ENCODE data around the gene POU2AF2.

POU2AF2 gene

GRCh38 chr11:111324277-111324720 lies 78.8 kb downstream of the POU2AF2 start:
- no peak for TF ChIP-seq FOXP2 (optimal IDR thresholded peaks at IDR 0.05; ENCODE audit: borderline replicate concordance, extremely low read depth, extremely low read length, insufficient read depth)

DNA sequence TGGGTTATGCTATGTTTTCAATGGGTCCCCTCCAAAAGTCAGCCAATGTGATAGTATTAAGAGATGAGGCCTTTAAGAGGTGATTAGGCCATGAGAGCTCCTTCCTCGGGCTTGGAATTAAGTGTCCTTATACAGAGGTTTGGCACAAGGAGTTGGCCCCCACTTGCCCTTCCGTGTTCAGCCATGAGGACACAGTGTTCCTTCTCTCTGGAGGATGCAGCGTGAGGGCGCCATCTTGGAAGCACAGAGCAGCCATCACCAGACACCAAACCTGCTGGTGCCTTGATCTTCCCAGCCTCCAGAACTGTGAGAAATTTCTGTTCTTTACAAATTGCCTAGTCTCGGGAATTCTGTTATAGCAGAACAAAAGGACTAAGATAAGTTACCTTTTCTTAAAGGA lies 79.7 kb downstream of the POU2AF2 start:
- no peak for TF ChIP-seq POLR2AphosphoS5 (IDR thresholded peaks at IDR 0.05; ENCODE audit: low read depth, low read length)
- no peak for TF ChIP-seq SIN3A (IDR thresholded peaks at IDR 0.05; ENCODE audit: borderline replicate concordance, insufficient read depth, low read length)
- TF ChIP-seq FOXP2 (optimal IDR thresholded peaks at IDR 0.05; ENCODE audit: borderline replicate concordance, extremely low read depth, extremely low read length, insufficient read depth): no peak
- TF ChIP-seq REST (IDR thresholded peaks at IDR 0.05; ENCODE audit: insufficient read depth in 1 of 2, low read depth in 2 of 2, low read length in 2 of 2): no peak

GRCh38 chr11:111326824-111327223 lies 81.3 kb downstream of the POU2AF2 start:
- TF ChIP-seq FOXP2 (optimal IDR thresholded peaks at IDR 0.05; ENCODE audit: borderline replicate concordance, extremely low read depth, extremely low read length, insufficient read depth) (no peak), TAF1 (IDR thresholded peaks at IDR 0.05; ENCODE audit: borderline replicate concordance, insufficient read depth, low read length) (no peak), SIN3A (IDR thresholded peaks at IDR 0.05; ENCODE audit: borderline replicate concordance, insufficient read depth, low read length) (no peak), REST (IDR thresholded peaks at IDR 0.05; ENCODE audit: insufficient read depth in 1 of 2, low read depth in 2 of 2, low read length in 2 of 2) (no peak), POLR2AphosphoS5 (IDR thresholded peaks at IDR 0.05; ENCODE audit: low read depth, low read length) (no peak)

GRCh38 chr11:111327908-111328624 lies 82.5 kb downstream of the POU2AF2 start:
- TF ChIP-seq FOXP2 (optimal IDR thresholded peaks at IDR 0.05; ENCODE audit: borderline replicate concordance, extremely low read depth, extremely low read length, insufficient read depth) (no peak), REST (IDR thresholded peaks at IDR 0.05; ENCODE audit: insufficient read depth in 1 of 2, low read depth in 2 of 2, low read length in 2 of 2) (no peak), SIN3A (IDR thresholded peaks at IDR 0.05; ENCODE audit: borderline replicate concordance, insufficient read depth, low read length) (no peak), TAF1 (IDR thresholded peaks at IDR 0.05; ENCODE audit: borderline replicate concordance, insufficient read depth, low read length) (no peak), POLR2AphosphoS5 (IDR thresholded peaks at IDR 0.05; ENCODE audit: low read depth, low read length) (no peak)

DNA sequence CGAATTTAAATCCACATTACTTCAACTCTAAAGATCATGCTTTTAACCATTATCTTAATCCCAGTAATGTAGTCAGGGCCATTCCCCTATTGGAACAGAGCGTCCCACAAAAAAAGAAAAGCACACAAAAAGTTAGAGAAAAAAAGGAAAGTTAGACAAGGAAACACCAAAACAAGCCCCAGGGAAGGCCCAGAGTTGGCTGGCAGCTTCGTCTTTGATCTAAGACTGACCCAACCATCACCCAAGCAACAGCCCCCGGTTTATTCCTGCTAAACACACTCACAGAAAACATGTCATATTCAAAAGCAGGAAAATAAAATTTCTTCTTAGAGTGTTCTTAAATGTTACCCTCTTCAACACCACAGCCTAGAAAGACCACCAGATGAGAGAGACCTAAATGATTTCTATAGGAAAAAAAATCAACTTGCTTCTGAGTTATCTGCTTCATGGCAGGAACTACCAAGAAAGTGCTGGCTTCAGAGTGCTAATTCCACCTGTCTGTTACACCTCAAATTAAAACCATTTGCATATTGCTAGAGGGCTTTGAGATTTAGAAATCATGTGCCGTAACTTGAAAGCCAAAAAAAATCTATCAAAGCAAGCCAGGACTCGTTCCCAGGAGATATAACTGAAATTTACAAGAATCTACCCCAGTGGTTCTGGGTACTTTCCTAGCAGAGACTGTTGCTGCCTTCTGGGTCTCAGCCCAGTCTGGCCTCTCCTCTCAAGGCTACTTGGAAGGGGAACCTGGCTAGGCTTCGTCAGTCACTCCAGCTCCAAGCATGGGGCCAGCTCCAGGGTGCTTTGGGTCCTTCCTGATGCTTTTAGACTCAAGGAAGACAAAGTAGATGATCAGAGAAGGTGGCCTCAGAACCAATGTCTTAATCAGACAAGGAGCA lies 84.0 kb downstream of the POU2AF2 start:
- TF ChIP-seq FOXP2 (optimal IDR thresholded peaks at IDR 0.05; ENCODE audit: borderline replicate concordance, extremely low read depth, extremely low read length, insufficient read depth) (no peak), REST (IDR thresholded peaks at IDR 0.05; ENCODE audit: insufficient read depth in 1 of 2, low read depth in 2 of 2, low read length in 2 of 2) (no peak), POLR2AphosphoS5 (IDR thresholded peaks at IDR 0.05; ENCODE audit: low read depth, low read length) (no peak), SIN3A (IDR thresholded peaks at IDR 0.05; ENCODE audit: borderline replicate concordance, insufficient read depth, low read length) (no peak), TAF1 (IDR thresholded peaks at IDR 0.05; ENCODE audit: borderline replicate concordance, insufficient read depth, low read length) (no peak)

Measured in PFSK-1 (cell line).